D721Med (cell line): ENCODE results near the gene CCR5AS.
"Not testable (repeated sequence)": the region's sequence is repeated elsewhere in the genome, so short reads cannot be mapped to it uniquely, and the experiment has no call there.

Experiments used
- DNase-seq: peaks from one replicate; pipeline ENCODE4 v3.0.0; 2011; ENCODE audit warnings: low spot score; ENCODE audit not compliant: insufficient read length
- FAIRE-seq: peaks from 2 replicates; lab custom pipeline; 2011; peaks lifted over from hg19 to GRCh38; lab: Jason Lieb, UNC
- TF ChIP-seq, protein P1 (sequence below): IDR thresholded peaks from 2 replicates; pipeline ENCODE4 v1.5.1; 2012; ENCODE audit warnings: mild to moderate bottlenecking, control low read depth; ENCODE audit not compliant: insufficient read depth; ENCODE audit errors: missing control alignments

Gene CCR5AS

GRCh38 chr3:46409739-46410489, 3.0 kb upstream of the CCR5AS start:
- FAIRE-seq = no peak

DNA sequence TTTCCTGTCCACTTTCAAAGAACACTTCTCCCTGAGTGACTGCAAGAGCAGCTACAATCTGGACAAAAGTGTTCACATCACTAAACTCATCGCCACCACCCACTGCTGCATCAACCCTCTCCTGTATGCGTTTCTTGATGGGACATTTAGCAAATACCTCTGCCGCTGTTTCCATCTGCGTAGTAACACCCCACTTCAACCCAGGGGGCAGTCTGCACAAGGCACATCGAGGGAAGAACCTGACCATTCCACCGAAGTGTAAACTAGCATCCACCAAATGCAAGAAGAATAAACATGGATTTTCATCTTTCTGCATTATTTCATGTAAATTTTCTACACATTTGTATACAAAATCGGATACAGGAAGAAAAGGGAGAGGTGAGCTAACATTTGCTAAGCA, 2.0 kb upstream of the CCR5AS start:
- FAIRE-seq (no peak), DNase-seq (no peak)
- TF ChIP-seq, protein P1, sequence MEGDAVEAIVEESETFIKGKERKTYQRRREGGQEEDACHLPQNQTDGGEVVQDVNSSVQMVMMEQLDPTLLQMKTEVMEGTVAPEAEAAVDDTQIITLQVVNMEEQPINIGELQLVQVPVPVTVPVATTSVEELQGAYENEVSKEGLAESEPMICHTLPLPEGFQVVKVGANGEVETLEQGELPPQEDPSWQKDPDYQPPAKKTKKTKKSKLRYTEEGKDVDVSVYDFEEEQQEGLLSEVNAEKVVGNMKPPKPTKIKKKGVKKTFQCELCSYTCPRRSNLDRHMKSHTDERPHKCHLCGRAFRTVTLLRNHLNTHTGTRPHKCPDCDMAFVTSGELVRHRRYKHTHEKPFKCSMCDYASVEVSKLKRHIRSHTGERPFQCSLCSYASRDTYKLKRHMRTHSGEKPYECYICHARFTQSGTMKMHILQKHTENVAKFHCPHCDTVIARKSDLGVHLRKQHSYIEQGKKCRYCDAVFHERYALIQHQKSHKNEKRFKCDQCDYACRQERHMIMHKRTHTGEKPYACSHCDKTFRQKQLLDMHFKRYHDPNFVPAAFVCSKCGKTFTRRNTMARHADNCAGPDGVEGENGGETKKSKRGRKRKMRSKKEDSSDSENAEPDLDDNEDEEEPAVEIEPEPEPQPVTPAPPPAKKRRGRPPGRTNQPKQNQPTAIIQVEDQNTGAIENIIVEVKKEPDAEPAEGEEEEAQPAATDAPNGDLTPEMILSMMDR = no peak

More at GRCh38 chr3:46409739-46410489, 3.0 kb upstream of the CCR5AS start:
- TF ChIP-seq, protein P1 = no peak
- DNase-seq = no peak

- DNase-seq (no peak), FAIRE-seq (no peak)
- TF ChIP-seq, protein P1 = no peak
Measured at GRCh38 chr3:46407970-46408369, 1.1 kb upstream of the CCR5AS start.

DNA sequence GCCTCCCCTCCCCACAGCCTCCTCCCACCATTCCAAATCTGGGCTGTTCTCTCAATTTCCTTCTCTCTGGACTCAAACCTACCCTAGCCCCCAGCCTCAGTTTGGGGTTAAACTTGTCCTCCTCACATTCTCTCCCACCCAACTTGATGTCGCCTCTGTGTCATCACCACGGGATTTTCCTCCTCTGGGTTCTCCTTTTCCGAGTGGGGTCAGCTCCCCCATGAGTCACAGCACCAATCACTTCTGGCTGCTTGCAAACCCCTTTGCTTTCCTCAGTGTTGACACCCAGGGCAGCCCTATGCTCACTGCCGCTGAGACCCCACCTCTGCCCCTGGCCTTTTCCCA, 451 bp downstream of the CCR5AS start:
- TF ChIP-seq, protein P1 = no peak
- FAIRE-seq (no peak), DNase-seq (no peak)

DNA sequence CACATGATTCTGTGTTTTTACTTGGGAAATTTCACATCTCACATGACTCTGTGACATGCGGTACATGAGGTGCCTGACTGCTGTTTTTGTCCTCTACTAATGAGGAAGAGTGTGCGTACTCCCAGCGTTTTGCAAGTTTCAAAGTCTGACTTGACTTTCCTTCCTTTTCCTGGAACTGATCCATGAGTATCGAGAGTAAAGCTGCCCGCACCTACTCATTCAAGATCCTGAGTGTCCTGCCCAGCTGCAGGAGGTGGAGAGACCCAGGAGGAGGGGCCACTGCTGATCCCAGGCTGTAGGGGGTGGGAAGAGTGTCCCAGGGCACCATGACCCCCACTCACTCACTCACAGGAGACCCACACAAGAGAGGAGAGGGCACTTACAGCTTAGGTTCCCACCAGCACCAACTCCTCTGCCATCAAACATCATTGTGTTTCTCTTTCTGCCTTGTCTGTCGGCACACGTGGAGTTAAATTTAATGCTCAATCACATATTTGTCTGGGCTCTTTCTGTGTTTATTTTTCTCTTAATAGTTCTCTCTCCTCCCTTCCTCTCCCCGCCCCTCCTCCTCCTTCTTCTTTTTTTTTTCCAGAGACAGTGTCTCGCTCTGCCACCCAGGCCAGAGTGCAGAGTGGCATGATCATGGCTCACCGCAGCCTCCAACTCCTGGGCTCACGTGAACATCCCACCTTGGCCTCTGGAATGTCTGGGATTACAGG, 1.4 kb downstream of the CCR5AS start:
- DNase-seq (no peak), FAIRE-seq (no peak)
- TF ChIP-seq, protein P1 = no peak

DNA sequence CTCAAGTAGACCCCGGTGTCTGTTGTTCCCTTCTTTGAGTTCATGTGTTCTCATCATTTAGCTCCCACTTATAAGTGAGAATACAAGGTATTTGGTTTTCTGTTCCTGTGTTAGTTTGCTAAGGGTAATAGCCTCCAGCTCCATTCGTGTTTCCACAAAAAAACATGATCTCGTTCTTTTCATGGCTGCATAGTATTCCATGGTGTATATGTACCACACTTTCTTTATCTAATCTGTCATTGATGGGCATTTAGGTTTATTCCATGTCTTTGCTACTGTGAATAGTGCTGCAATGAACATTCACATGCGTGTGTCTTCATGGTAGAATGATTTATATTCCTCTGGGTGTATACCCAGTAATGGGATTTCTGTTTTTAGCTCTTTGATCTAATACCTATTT, 4.0 kb downstream of the CCR5AS start:
- DNase-seq, FAIRE-seq: not testable (repeated sequence)

DNA sequence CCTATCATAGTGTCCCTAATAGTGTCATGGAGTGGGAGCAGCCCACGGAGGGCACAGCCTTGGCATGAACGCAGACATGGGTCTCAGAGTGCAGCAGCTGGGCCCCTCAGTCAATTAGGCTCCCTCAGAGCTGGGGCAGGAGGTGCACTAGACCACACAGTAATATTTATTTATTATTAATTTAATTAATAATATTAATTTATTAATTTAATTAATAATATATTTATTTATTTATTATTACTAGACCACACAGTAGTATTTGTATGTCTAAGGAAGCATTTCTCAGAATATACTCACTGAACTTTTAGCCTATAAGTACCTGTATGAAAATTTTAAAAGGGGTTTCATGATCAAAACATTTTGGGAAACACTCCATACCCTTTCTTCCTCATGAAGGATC, 5.3 kb downstream of the CCR5AS start:
- FAIRE-seq (no peak), DNase-seq (no peak)
- TF ChIP-seq, protein P1 = no peak
